ENCODE data around the gene CCDC38.

GRCh38 chr12:95989504-95990123, 47.2 kb upstream of the CCDC38 start:
- TF ChIP-seq CTCF (IDR thresholded peaks at IDR 0.05 in 2 of 3, conservative IDR thresholded peaks at IDR 0.05 in 1 of 3; ENCODE audit: insufficient read depth in 2 of 3, low read depth in 1 of 3, low read length in 3 of 3) (no peak), SNRNP70 (optimal IDR thresholded peaks at IDR 0.05; ENCODE audit: low read depth, low read length) (no peak)
